GM18861 (cell line): ENCODE measurements around the gene FKBP1C.
"Not testable (repeated sequence)": the region's sequence is repeated elsewhere in the genome, so short reads cannot be mapped to it uniquely, and the experiment has no call there.

Experiments used
- ATAC-seq: cut with Tn5 transposase; IDR thresholded peaks from one replicate; pipeline ENCODE4 v1.9.1; 2021; ENCODE audit not compliant: unreplicated experiment

The FKBP1C gene

GRCh38 chr6:63211343-63211742 is at the start of gene FKBP1C:
Gene FKBP1C (plus strand): TSS chr6:63211469.
- not testable (repeated sequence) for ATAC-seq

GRCh38 chr6:63164047-63164803 is 47.0 kb upstream of the FKBP1C start:
- not testable (repeated sequence) for ATAC-seq

GRCh38 chr6:63174173-63174572 is 37.1 kb upstream of the FKBP1C start:
- no peak for ATAC-seq

GRCh38 chr6:63176181-63176580 is 35.1 kb upstream of the FKBP1C start:
- no peak for ATAC-seq

- no peak for ATAC-seq
These were observed 30.9 kb upstream of the FKBP1C start for GRCh38 chr6:63180367-63180766.

GRCh38 chr6:63186970-63187369 is 24.3 kb upstream of the FKBP1C start:
- ATAC-seq, result no peak

GRCh38 chr6:63188828-63189227 is 22.4 kb upstream of the FKBP1C start:
- no peak for ATAC-seq

GRCh38 chr6:63193324-63193723 is 17.9 kb upstream of the FKBP1C start:
- ATAC-seq, result no peak

GRCh38 chr6:63197741-63198140 is 13.5 kb upstream of the FKBP1C start:
- ATAC-seq, result no peak

- ATAC-seq, result no peak
These were observed 2.1 kb downstream of the FKBP1C start for GRCh38 chr6:63213325-63213724.

- ATAC-seq, result no peak
These were observed 3.5 kb downstream of the FKBP1C start for GRCh38 chr6:63214816-63215215.

GRCh38 chr6:63224179-63224578 is 12.9 kb downstream of the FKBP1C start:
- no peak for ATAC-seq

- not testable (repeated sequence) for ATAC-seq
These were observed 14.7 kb downstream of the FKBP1C start for GRCh38 chr6:63225987-63226386.

GRCh38 chr6:63227928-63228894 is 16.9 kb downstream of the FKBP1C start:
- ATAC-seq, result not testable (repeated sequence)

- ATAC-seq, result not testable (repeated sequence)
These were observed 18.8 kb downstream of the FKBP1C start for GRCh38 chr6:63230027-63230426.

- not testable (repeated sequence) for ATAC-seq
These were observed 19.2 kb downstream of the FKBP1C start for GRCh38 chr6:63230511-63230910.

- ATAC-seq, result peak; percentile 69
These were observed 25.1 kb downstream of the FKBP1C start for GRCh38 chr6:63236398-63236817.

- no peak for ATAC-seq
These were observed 34.2 kb downstream of the FKBP1C start for GRCh38 chr6:63245420-63245819.

GRCh38 chr6:63245909-63246308 is 34.6 kb downstream of the FKBP1C start:
- ATAC-seq, result no peak

- ATAC-seq, result no peak
These were observed 35.3 kb downstream of the FKBP1C start for GRCh38 chr6:63246581-63246980.

GRCh38 chr6:63249875-63250482 is 38.7 kb downstream of the FKBP1C start:
- ATAC-seq, result no peak
